Measurements from ENCODE around the gene SPG7.

DNA sequence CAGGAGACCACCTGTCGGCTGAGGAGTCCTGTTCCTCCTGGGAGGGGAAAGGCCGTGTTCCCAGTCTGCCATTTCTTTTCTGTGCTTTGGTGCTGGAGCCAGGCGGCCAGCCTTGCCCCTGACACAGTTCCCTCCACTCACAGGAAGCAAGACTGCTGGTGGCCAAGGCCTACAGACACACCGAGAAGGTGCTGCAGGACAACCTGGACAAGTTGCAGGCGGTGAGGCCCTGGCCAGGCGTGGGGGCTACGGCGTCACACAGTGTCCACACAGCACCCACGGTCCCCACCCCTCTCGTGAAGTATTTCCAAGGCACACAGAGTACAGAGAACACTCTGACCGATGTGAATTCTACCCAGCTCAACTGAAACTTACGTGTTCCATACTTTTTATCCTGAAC is 46.1 kb downstream of the SPG7 start:
- no peak for TF ChIP-seq POLR2AphosphoS5 (IDR thresholded peaks at IDR 0.05; ENCODE audit: low read depth)
- TF ChIP-seq, protein P1, sequence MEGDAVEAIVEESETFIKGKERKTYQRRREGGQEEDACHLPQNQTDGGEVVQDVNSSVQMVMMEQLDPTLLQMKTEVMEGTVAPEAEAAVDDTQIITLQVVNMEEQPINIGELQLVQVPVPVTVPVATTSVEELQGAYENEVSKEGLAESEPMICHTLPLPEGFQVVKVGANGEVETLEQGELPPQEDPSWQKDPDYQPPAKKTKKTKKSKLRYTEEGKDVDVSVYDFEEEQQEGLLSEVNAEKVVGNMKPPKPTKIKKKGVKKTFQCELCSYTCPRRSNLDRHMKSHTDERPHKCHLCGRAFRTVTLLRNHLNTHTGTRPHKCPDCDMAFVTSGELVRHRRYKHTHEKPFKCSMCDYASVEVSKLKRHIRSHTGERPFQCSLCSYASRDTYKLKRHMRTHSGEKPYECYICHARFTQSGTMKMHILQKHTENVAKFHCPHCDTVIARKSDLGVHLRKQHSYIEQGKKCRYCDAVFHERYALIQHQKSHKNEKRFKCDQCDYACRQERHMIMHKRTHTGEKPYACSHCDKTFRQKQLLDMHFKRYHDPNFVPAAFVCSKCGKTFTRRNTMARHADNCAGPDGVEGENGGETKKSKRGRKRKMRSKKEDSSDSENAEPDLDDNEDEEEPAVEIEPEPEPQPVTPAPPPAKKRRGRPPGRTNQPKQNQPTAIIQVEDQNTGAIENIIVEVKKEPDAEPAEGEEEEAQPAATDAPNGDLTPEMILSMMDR (IDR thresholded peaks at IDR 0.05; ENCODE audit: insufficient read depth, low read length): no peak
- no peak for TF ChIP-seq GABPA (IDR thresholded peaks at IDR 0.05; ENCODE audit: low read depth)
- TF ChIP-seq, protein P2, sequence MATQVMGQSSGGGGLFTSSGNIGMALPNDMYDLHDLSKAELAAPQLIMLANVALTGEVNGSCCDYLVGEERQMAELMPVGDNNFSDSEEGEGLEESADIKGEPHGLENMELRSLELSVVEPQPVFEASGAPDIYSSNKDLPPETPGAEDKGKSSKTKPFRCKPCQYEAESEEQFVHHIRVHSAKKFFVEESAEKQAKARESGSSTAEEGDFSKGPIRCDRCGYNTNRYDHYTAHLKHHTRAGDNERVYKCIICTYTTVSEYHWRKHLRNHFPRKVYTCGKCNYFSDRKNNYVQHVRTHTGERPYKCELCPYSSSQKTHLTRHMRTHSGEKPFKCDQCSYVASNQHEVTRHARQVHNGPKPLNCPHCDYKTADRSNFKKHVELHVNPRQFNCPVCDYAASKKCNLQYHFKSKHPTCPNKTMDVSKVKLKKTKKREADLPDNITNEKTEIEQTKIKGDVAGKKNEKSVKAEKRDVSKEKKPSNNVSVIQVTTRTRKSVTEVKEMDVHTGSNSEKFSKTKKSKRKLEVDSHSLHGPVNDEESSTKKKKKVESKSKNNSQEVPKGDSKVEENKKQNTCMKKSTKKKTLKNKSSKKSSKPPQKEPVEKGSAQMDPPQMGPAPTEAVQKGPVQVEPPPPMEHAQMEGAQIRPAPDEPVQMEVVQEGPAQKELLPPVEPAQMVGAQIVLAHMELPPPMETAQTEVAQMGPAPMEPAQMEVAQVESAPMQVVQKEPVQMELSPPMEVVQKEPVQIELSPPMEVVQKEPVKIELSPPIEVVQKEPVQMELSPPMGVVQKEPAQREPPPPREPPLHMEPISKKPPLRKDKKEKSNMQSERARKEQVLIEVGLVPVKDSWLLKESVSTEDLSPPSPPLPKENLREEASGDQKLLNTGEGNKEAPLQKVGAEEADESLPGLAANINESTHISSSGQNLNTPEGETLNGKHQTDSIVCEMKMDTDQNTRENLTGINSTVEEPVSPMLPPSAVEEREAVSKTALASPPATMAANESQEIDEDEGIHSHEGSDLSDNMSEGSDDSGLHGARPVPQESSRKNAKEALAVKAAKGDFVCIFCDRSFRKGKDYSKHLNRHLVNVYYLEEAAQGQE (IDR thresholded peaks at IDR 0.05; ENCODE audit: insufficient replicate concordance, low read depth): no peak
- TF ChIP-seq SPI1 (IDR thresholded peaks at IDR 0.05; ENCODE audit: borderline replicate concordance, low read depth): no peak

All from HL-60 (cell line).